ENCODE results near the gene CGB5.

GRCh38 chr19:49073514-49074378 lies 30.1 kb downstream of the CGB5 start:
- no peak for TF ChIP-seq POLR2A (IDR thresholded peaks at IDR 0.05; ENCODE audit: low read depth, low read length)
- no peak for TF ChIP-seq MYC (IDR thresholded peaks at IDR 0.05; ENCODE audit: low read depth, low read length)
- TF ChIP-seq CTCF (IDR thresholded peaks at IDR 0.05; ENCODE audit: extremely low read depth in 1 of 2, insufficient read depth in 1 of 2, low read depth in 1 of 2, low read length in 2 of 2): peak in 1 of 2 donors; percentile 8
